ENCODE measurements around the gene CNN2. TPM values are rescaled to one million over a fixed set of nuclear protein-coding genes. Genes with fewer than 3 reads are reported as not detected.

CNN2 gene
- total and polyA plus RNA-seq, 9 of the 15 experiments (the other 6 are each of a cell fraction or from before 2014, with no cell fraction given), result 12.1 to 174 (median 52.7) TPM

DNA sequence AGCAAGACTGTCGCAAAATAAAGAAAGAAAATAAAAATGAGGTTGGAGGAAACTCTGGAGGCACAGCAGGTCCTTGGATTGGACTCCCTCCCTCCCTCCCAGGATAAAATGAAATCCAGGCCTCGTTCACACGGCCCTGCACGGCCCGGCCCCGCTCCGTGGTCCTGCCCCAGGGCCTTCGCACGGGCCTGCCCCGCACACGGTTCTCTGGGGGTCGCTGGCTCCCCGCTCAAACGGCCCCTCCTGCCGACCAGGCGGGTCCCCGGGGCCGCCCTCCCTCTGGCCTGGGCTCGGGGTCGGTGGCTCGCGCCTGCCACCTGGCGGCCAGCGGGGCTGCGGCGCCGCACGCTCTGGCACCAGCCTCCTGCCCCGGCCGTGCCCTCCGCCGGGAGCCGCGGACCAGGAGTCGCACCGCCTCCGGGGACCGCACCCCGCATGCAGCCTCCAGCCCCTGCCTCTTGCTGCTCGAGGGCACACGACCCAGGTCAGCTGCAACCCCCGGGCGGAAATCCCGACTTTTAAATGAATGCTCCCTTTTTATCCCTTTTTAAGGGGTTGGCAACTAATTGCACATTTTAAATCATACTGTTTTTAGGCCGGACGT is 43.7 kb upstream of the CNN2 start (continued):
- TF ChIP-seq, protein P1, sequence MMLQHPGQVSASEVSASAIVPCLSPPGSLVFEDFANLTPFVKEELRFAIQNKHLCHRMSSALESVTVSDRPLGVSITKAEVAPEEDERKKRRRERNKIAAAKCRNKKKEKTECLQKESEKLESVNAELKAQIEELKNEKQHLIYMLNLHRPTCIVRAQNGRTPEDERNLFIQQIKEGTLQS (IDR thresholded peaks at IDR 0.05), result no peak
- TF ChIP-seq, protein P1 (CRISPR knock-in tag; conservative IDR thresholded peaks at IDR 0.05), result no peak
- TF ChIP-seq KHSRP (IDR thresholded peaks at IDR 0.05), result no peak
- TF ChIP-seq NFIC (IDR thresholded peaks at IDR 0.05), result no peak; the same call in 1 of the 2 replicates
- TF ChIP-seq PHF20 (IDR thresholded peaks at IDR 0.05; ENCODE audit: partially characterized antibody), result no peak
- TF ChIP-seq, protein P2, sequence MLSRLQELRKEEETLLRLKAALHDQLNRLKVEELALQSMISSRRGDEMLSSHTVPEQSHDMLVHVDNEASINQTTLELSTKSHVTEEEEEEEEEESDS (CRISPR knock-in tag; IDR thresholded peaks at IDR 0.05), result no peak
- TF ChIP-seq GATAD2B (IDR thresholded peaks at IDR 0.05; ENCODE audit: borderline replicate concordance), result peak; percentile 98
- TF ChIP-seq, protein P3, sequence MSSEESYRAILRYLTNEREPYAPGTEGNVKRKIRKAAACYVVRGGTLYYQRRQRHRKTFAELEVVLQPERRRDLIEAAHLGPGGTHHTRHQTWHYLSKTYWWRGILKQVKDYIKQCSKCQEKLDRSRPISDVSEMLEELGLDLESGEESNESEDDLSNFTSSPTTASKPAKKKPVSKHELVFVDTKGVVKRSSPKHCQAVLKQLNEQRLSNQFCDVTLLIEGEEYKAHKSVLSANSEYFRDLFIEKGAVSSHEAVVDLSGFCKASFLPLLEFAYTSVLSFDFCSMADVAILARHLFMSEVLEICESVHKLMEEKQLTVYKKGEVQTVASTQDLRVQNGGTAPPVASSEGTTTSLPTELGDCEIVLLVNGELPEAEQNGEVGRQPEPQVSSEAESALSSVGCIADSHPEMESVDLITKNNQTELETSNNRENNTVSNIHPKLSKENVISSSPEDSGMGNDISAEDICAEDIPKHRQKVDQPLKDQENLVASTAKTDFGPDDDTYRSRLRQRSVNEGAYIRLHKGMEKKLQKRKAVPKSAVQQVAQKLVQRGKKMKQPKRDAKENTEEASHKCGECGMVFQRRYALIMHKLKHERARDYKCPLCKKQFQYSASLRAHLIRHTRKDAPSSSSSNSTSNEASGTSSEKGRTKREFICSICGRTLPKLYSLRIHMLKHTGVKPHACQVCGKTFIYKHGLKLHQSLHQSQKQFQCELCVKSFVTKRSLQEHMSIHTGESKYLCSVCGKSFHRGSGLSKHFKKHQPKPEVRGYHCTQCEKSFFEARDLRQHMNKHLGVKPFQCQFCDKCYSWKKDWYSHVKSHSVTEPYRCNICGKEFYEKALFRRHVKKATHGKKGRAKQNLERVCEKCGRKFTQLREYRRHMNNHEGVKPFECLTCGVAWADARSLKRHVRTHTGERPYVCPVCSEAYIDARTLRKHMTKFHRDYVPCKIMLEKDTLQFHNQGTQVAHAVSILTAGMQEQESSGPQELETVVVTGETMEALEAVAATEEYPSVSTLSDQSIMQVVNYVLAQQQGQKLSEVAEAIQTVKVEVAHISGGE (CRISPR knock-in tag; IDR thresholded peaks at IDR 0.05), result no peak
- no peak for TF ChIP-seq ZNF143 (CRISPR knock-in tag; IDR thresholded peaks at IDR 0.05)
- TF ChIP-seq, protein P4, sequence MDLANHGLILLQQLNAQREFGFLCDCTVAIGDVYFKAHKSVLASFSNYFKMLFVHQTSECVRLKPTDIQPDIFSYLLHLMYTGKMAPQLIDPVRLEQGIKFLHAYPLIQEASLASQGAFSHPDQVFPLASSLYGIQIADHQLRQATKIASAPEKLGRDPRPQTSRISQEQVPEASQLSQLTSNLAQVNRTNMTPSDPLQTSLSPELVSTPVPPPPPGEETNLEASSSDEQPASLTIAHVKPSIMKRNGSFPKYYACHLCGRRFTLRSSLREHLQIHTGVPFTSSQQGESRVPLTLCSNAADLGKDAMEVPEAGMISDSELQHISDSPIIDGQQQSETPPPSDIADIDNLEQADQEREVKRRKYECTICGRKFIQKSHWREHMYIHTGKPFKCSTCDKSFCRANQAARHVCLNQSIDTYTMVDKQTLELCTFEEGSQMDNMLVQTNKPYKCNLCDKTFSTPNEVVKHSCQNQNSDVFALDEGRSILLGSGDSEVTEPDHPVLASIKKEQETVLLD (IDR thresholded peaks at IDR 0.05), result no peak
- TF ChIP-seq CBX3 (IDR thresholded peaks at IDR 0.05; ENCODE audit: borderline replicate concordance in 1 of 2, low read length in 2 of 2), result 0 out of 3 replicates have a peak, but pooled peaks of 1 of the 2 experiments have one; percentile 29
- no peak for TF ChIP-seq TFAM (CRISPR knock-in tag; conservative IDR thresholded peaks at IDR 0.05)
- TF ChIP-seq ZNF57 (CRISPR knock-in tag; IDR thresholded peaks at IDR 0.05), result no peak
- no peak for TF ChIP-seq ZNF696 (CRISPR knock-in tag; conservative IDR thresholded peaks at IDR 0.05)
- peak; percentile 70 for TF ChIP-seq CCNT2 (IDR thresholded peaks at IDR 0.05; ENCODE audit: borderline replicate concordance, extremely low read depth, insufficient read length, low read depth, low read length)
- no peak for TF ChIP-seq TOE1 (IDR thresholded peaks at IDR 0.05; ENCODE audit: borderline replicate concordance)
- no peak for TF ChIP-seq TOE1 (CRISPR knock-in tag; IDR thresholded peaks at IDR 0.05; ENCODE audit: borderline replicate concordance, low read depth)
- TF ChIP-seq SRSF7 (optimal IDR thresholded peaks at IDR 0.05; ENCODE audit: low read depth, low read length), result no peak
- TF ChIP-seq ZNF79 (CRISPR knock-in tag; IDR thresholded peaks at IDR 0.05; ENCODE audit: low read depth), result no peak
- no peak for TF ChIP-seq NFXL1 (CRISPR knock-in tag; IDR thresholded peaks at IDR 0.05)
- TF ChIP-seq ZNF274 (IDR thresholded peaks at IDR 0.05; ENCODE audit: borderline replicate concordance, low read depth, low read length), result no peak
- TF ChIP-seq ZKSCAN1 (IDR thresholded peaks at IDR 0.05; ENCODE audit: low read depth, low read length), result 0 out of 2 replicates have a peak, but pooled peaks have one; percentile 37
